ENCODE measurements around the gene OPRL1. TPM values are rescaled to one million over a fixed set of nuclear protein-coding genes. Genes with fewer than 3 reads are reported as not detected.

The OPRL1 gene
- total RNA-seq, result 1 to 10 TPM; 1.6 to 3.4 (median 2.3) TPM

DNA sequence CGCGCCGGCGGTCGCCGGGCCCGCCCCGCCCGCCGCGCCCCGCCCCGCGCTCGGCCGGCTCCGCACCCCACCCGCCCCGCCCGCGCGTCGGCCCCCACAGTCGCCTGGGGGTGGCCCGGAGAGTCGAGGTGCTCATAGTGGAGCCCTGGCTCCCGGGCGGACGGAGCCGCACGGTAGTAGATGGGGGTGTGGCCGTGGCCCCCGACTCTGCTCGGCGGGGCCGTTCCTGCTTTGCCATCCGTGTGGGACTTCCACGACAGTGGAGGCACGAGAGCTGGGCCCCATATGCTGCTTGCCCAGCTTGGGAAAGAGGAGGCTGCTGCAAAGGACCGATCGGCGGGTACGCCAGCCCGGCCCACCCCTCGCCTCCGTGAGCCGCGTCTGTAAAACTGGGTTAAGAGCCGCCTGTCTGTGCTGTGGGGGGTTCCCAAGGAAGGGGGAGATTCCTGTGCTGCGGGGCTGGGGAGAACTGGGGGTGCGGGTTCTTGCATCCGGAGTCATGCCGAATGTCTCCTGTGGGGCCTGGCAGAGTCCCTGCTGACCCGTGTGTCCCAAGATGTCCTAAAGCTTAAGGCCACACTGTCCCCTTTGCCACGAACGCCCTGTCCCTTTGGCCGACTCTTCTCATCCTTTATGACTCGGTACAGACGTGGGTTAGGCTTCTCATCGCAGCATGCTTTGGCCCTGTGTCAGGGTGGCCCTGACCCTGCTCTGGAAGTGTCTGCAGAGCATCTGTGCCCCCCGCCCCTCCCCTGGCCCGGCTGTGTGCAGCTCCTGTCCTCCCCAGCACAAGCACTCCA, at the start of gene OPRL1:
OPRL1 (plus strand) TSS at position 70 of the 800 bp plus-strand sequence. CDS start 12,639 bp downstream, outside the sequence.
- intact Hi-C loops (cut with DNase I; ENCODE audit: low total_unique reads), result no loop called here
- Histone ChIP-seq H3K4me3 (peak within 1 kb of the TSS; percentile 60 to 78 (median 72)), H3K9me3 (no peaks in the 10 kb centered on the region), H3K27me3 (peaks cover 0 to 8% of the 10 kb centered on the region in 2 donors), H3K36me3 (no peaks in the 10 kb centered on the region), H3K27ac (peak within 1 kb of the TSS; percentile 74 to 77), H3K4me1 (peaks cover 9 to 13% of the 10 kb centered on the region in 2 donors)
- TF ChIP-seq, protein P1, sequence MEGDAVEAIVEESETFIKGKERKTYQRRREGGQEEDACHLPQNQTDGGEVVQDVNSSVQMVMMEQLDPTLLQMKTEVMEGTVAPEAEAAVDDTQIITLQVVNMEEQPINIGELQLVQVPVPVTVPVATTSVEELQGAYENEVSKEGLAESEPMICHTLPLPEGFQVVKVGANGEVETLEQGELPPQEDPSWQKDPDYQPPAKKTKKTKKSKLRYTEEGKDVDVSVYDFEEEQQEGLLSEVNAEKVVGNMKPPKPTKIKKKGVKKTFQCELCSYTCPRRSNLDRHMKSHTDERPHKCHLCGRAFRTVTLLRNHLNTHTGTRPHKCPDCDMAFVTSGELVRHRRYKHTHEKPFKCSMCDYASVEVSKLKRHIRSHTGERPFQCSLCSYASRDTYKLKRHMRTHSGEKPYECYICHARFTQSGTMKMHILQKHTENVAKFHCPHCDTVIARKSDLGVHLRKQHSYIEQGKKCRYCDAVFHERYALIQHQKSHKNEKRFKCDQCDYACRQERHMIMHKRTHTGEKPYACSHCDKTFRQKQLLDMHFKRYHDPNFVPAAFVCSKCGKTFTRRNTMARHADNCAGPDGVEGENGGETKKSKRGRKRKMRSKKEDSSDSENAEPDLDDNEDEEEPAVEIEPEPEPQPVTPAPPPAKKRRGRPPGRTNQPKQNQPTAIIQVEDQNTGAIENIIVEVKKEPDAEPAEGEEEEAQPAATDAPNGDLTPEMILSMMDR (IDR thresholded peaks at IDR 0.05), result no peak
- TF ChIP-seq POLR2A (IDR thresholded peaks at IDR 0.05), result no peak
- no peak for TF ChIP-seq POLR2AphosphoS5 (IDR thresholded peaks at IDR 0.05)
- no peak for DNase-seq (ENCODE audit: low spot score in 2 of 2)

GRCh38 chr20:64030371-64031134, 49.3 kb upstream of the OPRL1 start:
- no peaks in the 10 kb centered on the region for H3K27me3 ChIP-seq
- H3K27ac ChIP-seq, result no peak overlapping the region
- H3K9me3 ChIP-seq, result no peaks in the 10 kb centered on the region
- peaks cover 14% of the 10 kb centered on the region for H3K36me3 ChIP-seq
- TF ChIP-seq POLR2AphosphoS5 (IDR thresholded peaks at IDR 0.05), result no peak
- TF ChIP-seq, protein P1 (IDR thresholded peaks at IDR 0.05), result no peak
- TF ChIP-seq POLR2A (IDR thresholded peaks at IDR 0.05), result no peak
- DNase-seq (ENCODE audit: low spot score in 2 of 2), result no peak
- intact Hi-C loops (cut with DNase I; ENCODE audit: low total_unique reads), result no loop called here
- no peaks in the 10 kb centered on the region for H3K4me1 ChIP-seq
- H3K4me3 ChIP-seq, result no peak overlapping the region

- no peak for DNase-seq (ENCODE audit: low spot score in 2 of 2)
- Histone ChIP-seq H3K27me3 (no peaks in the 10 kb centered on the region), H3K27ac (no peak overlapping the region), H3K9me3 (no peaks in the 10 kb centered on the region), H3K4me1 (no peaks in the 10 kb centered on the region), H3K4me3 (no peak overlapping the region), H3K36me3 (peaks cover 13% of the 10 kb centered on the region)
- TF ChIP-seq POLR2A (IDR thresholded peaks at IDR 0.05) (no peak), POLR2AphosphoS5 (IDR thresholded peaks at IDR 0.05) (no peak)
- TF ChIP-seq, protein P1 (IDR thresholded peaks at IDR 0.05), result no peak
- intact Hi-C loops (cut with DNase I; ENCODE audit: low total_unique reads), result no loop called here
Observed at GRCh38 chr20:64031822-64032314, 48.0 kb upstream of the OPRL1 start.

GRCh38 chr20:64032706-64033624, 46.9 kb upstream of the OPRL1 start:
- DNase-seq (ENCODE audit: low spot score in 2 of 2), result no peak
- H3K4me3 ChIP-seq, result no peak overlapping the region
- intact Hi-C loops (cut with DNase I; ENCODE audit: low total_unique reads), result no loop called here
- no peaks in the 10 kb centered on the region for H3K4me1 ChIP-seq
- H3K36me3 ChIP-seq, result peaks cover 2% of the 10 kb centered on the region
- H3K27me3 ChIP-seq, result no peaks in the 10 kb centered on the region
- H3K9me3 ChIP-seq, result no peaks in the 10 kb centered on the region
- TF ChIP-seq, protein P1 (IDR thresholded peaks at IDR 0.05), result no peak
- TF ChIP-seq POLR2AphosphoS5 (IDR thresholded peaks at IDR 0.05) (no peak), POLR2A (IDR thresholded peaks at IDR 0.05) (no peak)
- H3K27ac ChIP-seq, result no peak overlapping the region

Measured in breast epithelium (tissue), 4 donors.